Brain microvascular endothelial cell (primary cell): ENCODE measurements around the gene TTLL12.

ENCODE experiments used
- DNase-seq: peaks from one replicate; pipeline ENCODE4 v3.0.0-alpha.2; 2020
- H3K27ac ChIP-seq: fragments of 250-450 bp; sonication (Bioruptor Pico); 2 replicates; pipeline ENCODE4 v1.5.1; 2020; ENCODE audit warnings: mild to moderate bottlenecking, moderate library complexity
- H3K27me3 ChIP-seq: fragments of 250-450 bp; sonication (Bioruptor Pico); replicated peaks from 2 replicates; pipeline ENCODE4 v1.5.1; 2020; ENCODE audit warnings: mild to moderate bottlenecking
- H3K36me3 ChIP-seq: fragments of 250-450 bp; sonication (Bioruptor Pico); replicated peaks from 2 replicates; pipeline ENCODE4 v1.5.1; 2020; ENCODE audit warnings: mild to moderate bottlenecking
- H3K4me3 ChIP-seq: 2 replicates; pipeline ENCODE4 v1.5.1; 2011; ENCODE audit warnings: low read depth, mild to moderate bottlenecking, control low read depth, low read length, moderate library complexity
- CTCF ChIP-seq: IDR thresholded peaks from 2 replicates; pipeline ENCODE4 v1.5.1; 2011; ENCODE audit warnings: low read depth, mild to moderate bottlenecking, moderate library complexity, low read length, control low read depth, inconsistent platforms; ENCODE audit errors: missing control alignments
- in situ Hi-C: cut with HindIII; loops from 2 replicates; pipeline ENCODE4 v1.10.0; 2017; ENCODE audit warnings: low sequenced_read_pairs, low pct_ligation_motif_present

The TTLL12 gene

GRCh38 chr22:43162412-43163150 is 24.4 kb downstream of the TTLL12 start:
- no peak overlapping the region for H3K27ac ChIP-seq
- no peak overlapping the region for H3K4me3 ChIP-seq
- in situ Hi-C loops: no loop called here
- TF ChIP-seq CTCF: no peak
- peaks cover 29% of the 10 kb centered on the region for H3K36me3 ChIP-seq
- no peak for DNase-seq
- no peaks in the 10 kb centered on the region for H3K27me3 ChIP-seq

- no peaks in the 10 kb centered on the region for H3K27me3 ChIP-seq
- no peak overlapping the region for H3K27ac ChIP-seq
- TF ChIP-seq CTCF: no peak
- no peak for DNase-seq
- H3K36me3 ChIP-seq: peaks cover 37% of the 10 kb centered on the region
- no peak overlapping the region for H3K4me3 ChIP-seq
- in situ Hi-C loops: no loop called here
Measured at GRCh38 chr22:43160497-43161126, 26.3 kb downstream of the TTLL12 start.

GRCh38 chr22:43159484-43160178 is 27.3 kb downstream of the TTLL12 start:
- H3K27ac ChIP-seq: no peak overlapping the region
- no peak overlapping the region for H3K4me3 ChIP-seq
- peaks cover 43% of the 10 kb centered on the region for H3K36me3 ChIP-seq
- no peaks in the 10 kb centered on the region for H3K27me3 ChIP-seq
- TF ChIP-seq CTCF: peak; percentile 50
- in situ Hi-C loops: no loop called here
- no peak for DNase-seq

GRCh38 chr22:43158778-43159483 is 28.0 kb downstream of the TTLL12 start:
- no peaks in the 10 kb centered on the region for H3K27me3 ChIP-seq
- H3K36me3 ChIP-seq: peaks cover 43% of the 10 kb centered on the region
- no peak overlapping the region for H3K4me3 ChIP-seq
- in situ Hi-C loops: no loop called here
- no peak for DNase-seq
- no peak overlapping the region for H3K27ac ChIP-seq
- TF ChIP-seq CTCF: no peak

- in situ Hi-C loops: no loop called here
- TF ChIP-seq CTCF: no peak
- H3K27ac ChIP-seq: no peak overlapping the region
- H3K36me3 ChIP-seq: peaks cover 43% of the 10 kb centered on the region
- H3K4me3 ChIP-seq: no peak overlapping the region
- no peaks in the 10 kb centered on the region for H3K27me3 ChIP-seq
- no peak for DNase-seq
Measured at GRCh38 chr22:43157874-43158546, 28.9 kb downstream of the TTLL12 start.
